ENCODE data around the gene UBASH3A. TPM values are rescaled to one million over a fixed set of nuclear protein-coding genes. Genes with fewer than 3 reads are reported as not detected.

Gene UBASH3A
- total RNA-seq, 5 donors from 2014 or later (not counting 1 experiment from before 2014, with no cell fraction given): 59.1 to 98.8 (median 80.5) TPM

DNA sequence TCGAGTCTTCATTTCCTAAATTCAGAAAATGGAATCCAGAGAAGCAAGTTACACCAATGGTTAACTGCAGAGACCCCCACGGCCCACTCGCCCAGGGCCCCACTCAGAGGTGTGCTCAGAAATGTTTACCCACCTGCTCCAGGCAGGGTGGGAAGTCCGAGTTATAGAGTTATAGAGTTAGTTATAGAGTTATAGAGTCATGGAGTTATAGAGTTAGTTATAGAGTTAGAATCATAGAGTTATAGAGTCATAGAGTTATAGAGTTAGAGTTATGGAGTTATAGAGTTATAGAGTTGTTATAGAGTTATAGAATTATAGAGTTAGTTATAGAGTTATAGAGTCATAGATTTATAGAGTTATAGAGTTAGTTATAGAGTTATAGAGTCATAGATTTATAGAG lies 31.7 kb downstream of the UBASH3A start:
- 73% methylated on average over 3 of the region's 4 CpGs for WGBS (ENCODE audit: insufficient coverage)
- ATAC-seq (replicated peaks in 1 of 4) (no peak), DNase-seq (no peak)
- Histone ChIP-seq H3K36me3 (ENCODE audit: control insufficient read depth in 2 of 2, extremely low read depth in 1 of 2, insufficient read depth in 1 of 2, low read length in 1 of 2) (peaks cover 21 to 94% of the 10 kb centered on the region in 2 donors), H3K27ac (ENCODE audit: low read length) (no peak overlapping the region), H3K4me1 (ENCODE audit: control insufficient read depth in 1 of 2, extremely low read depth in 1 of 2, insufficient read depth in 2 of 2, low read length in 2 of 2) (peaks cover 5 to 37% of the 10 kb centered on the region in 2 experiments), H3K27me3 (replicated peaks in 1 of 2; ENCODE audit: control insufficient read depth in 2 of 2, extremely low read depth in 1 of 2, insufficient read depth in 2 of 2, low read length in 1 of 2) (no peaks in the 10 kb centered on the region), H3K9me3 (no peaks in the 10 kb centered on the region), H3K4me3 (ENCODE audit: control insufficient read depth in 1 of 2, extremely low read depth in 1 of 2, low read length in 1 of 2) (no peak overlapping the region)
- Mint-ChIP-seq H3K27ac (peak overlapping the region; percentile 77 to 82), H3K27me3 (no peaks in the 10 kb centered on the region), H3K9me3 (peaks cover 0 to 7% (median 4%) of the 10 kb centered on the region in 3 donors), H3K4me1 (peaks cover 47 to 68% (median 57%) of the 10 kb centered on the region in 3 donors), H3K36me3 (peaks cover 80% of the 10 kb centered on the region), H3K4me3 (no peak overlapping the region)
- CTCF ChIA-PET: interaction anchor here in 1 of 2 donors (1.3 kb wide), 1 partner anchor 98 kb away, joined by 4 read pairs; no protein-coding TSS in a partner anchor
- POLR2A ChIA-PET: interaction anchor here in 1 of 2 donors (1.2 kb wide), 1 partner anchor 10 kb away, joined by 3 read pairs; no protein-coding TSS in a partner anchor

GRCh38 chr21:42435833-42436232 lies 32.1 kb downstream of the UBASH3A start:
- Mint-ChIP-seq H3K4me3 (no peak overlapping the region), H3K36me3 (peaks cover 83% of the 10 kb centered on the region), H3K27me3 (no peaks in the 10 kb centered on the region), H3K27ac (peak overlapping the region in 1 of 2 donors; percentile 71), H3K4me1 (peaks cover 50 to 72% (median 57%) of the 10 kb centered on the region in 3 donors), H3K9me3 (peaks cover 0 to 7% (median 4%) of the 10 kb centered on the region in 3 donors)
- ChIA-PET POLR2A (interaction anchor here in 1 of 2 donors (1.2 kb wide), 1 partner anchor 11 kb away, joined by 3 read pairs; no protein-coding TSS in a partner anchor), CTCF (interaction anchor here in 1 of 2 donors (1.3 kb wide), 1 partner anchor 98 kb away, joined by 4 read pairs; no protein-coding TSS in a partner anchor)
- Histone ChIP-seq H3K27me3 (replicated peaks in 1 of 2; ENCODE audit: control insufficient read depth in 2 of 2, extremely low read depth in 1 of 2, insufficient read depth in 2 of 2, low read length in 1 of 2) (no peaks in the 10 kb centered on the region), H3K36me3 (ENCODE audit: control insufficient read depth in 2 of 2, extremely low read depth in 1 of 2, insufficient read depth in 1 of 2, low read length in 1 of 2) (peaks cover 21 to 94% of the 10 kb centered on the region in 2 donors), H3K9me3 (no peaks in the 10 kb centered on the region), H3K4me1 (ENCODE audit: control insufficient read depth in 1 of 2, extremely low read depth in 1 of 2, insufficient read depth in 2 of 2, low read length in 2 of 2) (peaks cover 5 to 36% of the 10 kb centered on the region in 2 experiments), H3K4me3 (ENCODE audit: control insufficient read depth in 1 of 2, extremely low read depth in 1 of 2, low read length in 1 of 2) (no peak overlapping the region), H3K27ac (ENCODE audit: low read length) (no peak overlapping the region)
- DNase-seq: no peak
- no peak for ATAC-seq (replicated peaks in 1 of 4)

GRCh38 chr21:42436914-42437313 lies 33.2 kb downstream of the UBASH3A start:
- no peak overlapping the region for H3K4me3 ChIP-seq (ENCODE audit: control insufficient read depth in 1 of 2, extremely low read depth in 1 of 2, low read length in 1 of 2)
- H3K36me3 Mint-ChIP-seq: peaks cover 79% of the 10 kb centered on the region
- ChIA-PET POLR2A (interaction anchor here in 1 of 2 donors (0.6 kb wide), 1 partner anchor 137 kb away, joined by 4 read pairs; no protein-coding TSS in a partner anchor), CTCF (no interaction called here)
- ATAC-seq (replicated peaks in 1 of 4): no peak
- H3K4me1 ChIP-seq (ENCODE audit: control insufficient read depth in 1 of 2, extremely low read depth in 1 of 2, insufficient read depth in 2 of 2, low read length in 2 of 2): peaks cover 5 to 36% of the 10 kb centered on the region in 2 experiments
- H3K27ac ChIP-seq (ENCODE audit: low read length): no peak overlapping the region
- no peak for DNase-seq
- peaks cover 14 to 93% of the 10 kb centered on the region in 2 donors for H3K36me3 ChIP-seq (ENCODE audit: control insufficient read depth in 2 of 2, extremely low read depth in 1 of 2, insufficient read depth in 1 of 2, low read length in 1 of 2)
- H3K27me3 ChIP-seq (replicated peaks in 1 of 2; ENCODE audit: control insufficient read depth in 2 of 2, extremely low read depth in 1 of 2, insufficient read depth in 2 of 2, low read length in 1 of 2): no peaks in the 10 kb centered on the region
- no peaks in the 10 kb centered on the region for H3K27me3 Mint-ChIP-seq
- H3K4me1 Mint-ChIP-seq: peaks cover 50 to 76% (median 58%) of the 10 kb centered on the region in 3 donors
- H3K9me3 ChIP-seq: no peaks in the 10 kb centered on the region
- H3K9me3 Mint-ChIP-seq: peaks cover 0 to 7% (median 4%) of the 10 kb centered on the region in 3 donors
- peak overlapping the region; percentile 63 to 71 for H3K27ac Mint-ChIP-seq
- no peak overlapping the region for H3K4me3 Mint-ChIP-seq

- 88% methylated on average over 8 of the region's 8 CpGs for WGBS (ENCODE audit: insufficient coverage)
- DNase-seq (no peak), ATAC-seq (replicated peaks in 1 of 4) (no peak)
- CTCF ChIA-PET: interaction anchor here in 1 of 2 donors (0.6 kb wide), 1 partner anchor 43 kb away, joined by 7 read pairs; no protein-coding TSS in a partner anchor
- peaks cover 5 to 36% of the 10 kb centered on the region in 2 experiments for H3K4me1 ChIP-seq (ENCODE audit: control insufficient read depth in 1 of 2, extremely low read depth in 1 of 2, insufficient read depth in 2 of 2, low read length in 2 of 2)
- H3K4me3 ChIP-seq (ENCODE audit: control insufficient read depth in 1 of 2, extremely low read depth in 1 of 2, low read length in 1 of 2): no peak overlapping the region
- POLR2A ChIA-PET: no interaction called here
- H3K27ac Mint-ChIP-seq: no peak overlapping the region
- H3K27ac ChIP-seq (ENCODE audit: low read length): no peak overlapping the region
- H3K27me3 ChIP-seq (replicated peaks in 1 of 2; ENCODE audit: control insufficient read depth in 2 of 2, extremely low read depth in 1 of 2, insufficient read depth in 2 of 2, low read length in 1 of 2): no peaks in the 10 kb centered on the region
- peaks cover 79% of the 10 kb centered on the region for H3K36me3 Mint-ChIP-seq
- H3K9me3 Mint-ChIP-seq: peaks cover 0 to under 1% (median 0%) of the 10 kb centered on the region in 3 donors
- H3K36me3 ChIP-seq (ENCODE audit: control insufficient read depth in 2 of 2, extremely low read depth in 1 of 2, insufficient read depth in 1 of 2, low read length in 1 of 2): peaks cover 5 to 93% of the 10 kb centered on the region in 2 donors
- H3K4me3 Mint-ChIP-seq: no peak overlapping the region
- no peaks in the 10 kb centered on the region for H3K9me3 ChIP-seq
- peaks cover 50 to 70% (median 58%) of the 10 kb centered on the region in 3 donors for H3K4me1 Mint-ChIP-seq
- no peaks in the 10 kb centered on the region for H3K27me3 Mint-ChIP-seq
These were observed 34.1 kb downstream of the UBASH3A start for GRCh38 chr21:42437786-42438185.

DNA sequence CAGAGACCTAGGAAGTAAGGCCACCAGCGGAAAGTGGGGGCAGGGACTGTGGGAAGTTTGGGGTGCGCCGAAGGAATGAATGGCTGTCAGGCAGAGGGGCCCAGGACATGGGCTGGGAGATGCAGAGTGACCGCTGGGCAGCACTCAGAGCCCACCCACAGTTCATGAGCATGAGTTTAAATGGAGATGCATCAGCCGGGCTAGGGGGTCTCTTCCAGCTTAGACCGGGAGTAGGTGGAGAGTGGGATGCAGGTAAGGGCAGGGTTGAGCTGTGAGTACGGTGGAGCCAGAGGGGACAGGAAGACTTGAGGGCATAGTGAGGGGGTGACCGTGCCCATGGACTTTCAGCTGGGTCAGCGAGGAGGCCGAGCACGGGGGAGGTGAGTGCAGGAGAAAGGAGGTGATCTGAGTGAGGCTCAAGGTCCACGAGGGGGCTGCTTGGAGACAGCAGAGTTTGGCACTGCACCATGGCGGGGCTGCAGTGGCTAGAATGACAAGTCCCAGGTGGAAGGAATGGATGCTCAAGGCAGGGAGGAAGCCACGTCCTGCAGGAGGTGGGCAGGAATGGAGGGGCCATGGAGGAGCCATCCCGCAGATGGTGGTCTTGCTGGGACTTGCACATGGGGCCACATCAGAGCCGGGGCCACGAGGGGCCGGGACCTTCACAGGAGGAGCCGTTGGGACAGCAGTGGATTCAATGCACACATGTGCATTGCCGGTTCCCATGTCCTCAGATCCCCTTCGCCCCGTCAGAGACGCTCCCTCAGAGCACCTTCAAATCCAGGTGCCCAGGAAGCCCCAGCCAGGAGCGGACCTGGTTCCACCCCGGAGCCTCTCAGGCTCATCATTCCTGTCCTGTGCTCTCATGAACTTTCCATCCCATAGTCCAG lies 34.9 kb downstream of the UBASH3A start:
- Histone ChIP-seq H3K27me3 (replicated peaks in 1 of 2; ENCODE audit: control insufficient read depth in 2 of 2, extremely low read depth in 1 of 2, insufficient read depth in 2 of 2, low read length in 1 of 2) (no peaks in the 10 kb centered on the region), H3K36me3 (ENCODE audit: control insufficient read depth in 2 of 2, extremely low read depth in 1 of 2, insufficient read depth in 1 of 2, low read length in 1 of 2) (peaks cover 10 to 92% of the 10 kb centered on the region in 2 donors), H3K27ac (ENCODE audit: low read length) (no peak overlapping the region), H3K4me1 (ENCODE audit: control insufficient read depth in 1 of 2, extremely low read depth in 1 of 2, insufficient read depth in 2 of 2, low read length in 2 of 2) (peaks cover 5 to 36% of the 10 kb centered on the region in 2 experiments), H3K4me3 (ENCODE audit: control insufficient read depth in 1 of 2, extremely low read depth in 1 of 2, low read length in 1 of 2) (no peak overlapping the region), H3K9me3 (no peaks in the 10 kb centered on the region)
- ChIA-PET POLR2A (no interaction called here), CTCF (interaction anchor here (0.6 kb wide), 2 partner anchors 43 to 129 kb away, joined by 4 to 7 read pairs; no protein-coding TSS in a partner anchor)
- no peak for DNase-seq
- Mint-ChIP-seq H3K27me3 (no peaks in the 10 kb centered on the region), H3K27ac (peak overlapping the region; percentile 75 to 82), H3K4me3 (no peak overlapping the region), H3K36me3 (peaks cover 79% of the 10 kb centered on the region), H3K4me1 (peaks cover 50 to 65% (median 58%) of the 10 kb centered on the region in 3 donors), H3K9me3 (no peaks in the 10 kb centered on the region)
- 88% methylated on average over 25 of the region's 25 CpGs for WGBS (ENCODE audit: insufficient coverage)
- no peak for ATAC-seq (replicated peaks in 1 of 4)

Data from T-cell (primary cell).